HepG2 (cell line): ENCODE results near the gene CA11. TPM values are rescaled to one million over a fixed set of nuclear protein-coding genes. Genes with fewer than 3 reads are reported as not detected.

Experiments
- BORCS8-MEF2B ChIP-seq: sonication (generic); formaldehyde crosslinking; IDR thresholded peaks from 2 replicates; pipeline ENCODE4 v1.8.0; 2022; ENCODE audit warnings: mild to moderate bottlenecking, missing genetic modification reagents
- CSRNP1 ChIP-seq: sonication (generic); formaldehyde crosslinking; IDR thresholded peaks from 2 replicates; pipeline ENCODE4 v1.8.1; 2023; ENCODE audit warnings: mild to moderate bottlenecking, missing genetic modification reagents
- DMTF1 ChIP-seq: sonication (generic); formaldehyde crosslinking; IDR thresholded peaks from 2 replicates; pipeline ENCODE4 v1.4.0; 2020; ENCODE audit warnings: mild to moderate bottlenecking, missing genetic modification reagents
- HMGXB4 ChIP-seq, 2 experiments: sonication (generic) in 1 of 2; formaldehyde crosslinking in 1 of 2; IDR thresholded peaks; 2 replicates each; pipeline versions ENCODE4 v1.4.0 to v1.6.1; 2018 to 2020; ENCODE audit warnings: missing genetic modification reagents in 2 of 2, borderline replicate concordance in 1 of 2, low read depth in 1 of 2, mild to moderate bottlenecking in 1 of 2, missing biosample characterization in 1 of 2
- HOXA7 ChIP-seq: sonication (generic); formaldehyde crosslinking; IDR thresholded peaks from 2 replicates; pipeline ENCODE4 v1.8.1; 2022; ENCODE audit warnings: mild to moderate bottlenecking, missing genetic modification reagents, moderate library complexity
- KLF16 ChIP-seq, 2 experiments: sonication (generic) in 1 of 2; formaldehyde crosslinking in 1 of 2; IDR thresholded peaks; 2 replicates each; pipeline versions ENCODE4 v1.6.1 to v1.8.0; 2016 to 2023; ENCODE audit warnings: missing genetic modification reagents in 2 of 2, missing compliant biosample characterization in 1 of 2
- MLXIP ChIP-seq: sonication (generic); formaldehyde crosslinking; IDR thresholded peaks from 2 replicates; pipeline ENCODE4 v1.9.0; 2021; ENCODE audit warnings: missing genetic modification reagents, borderline replicate concordance
- NFE2 ChIP-seq: sonication (generic); formaldehyde crosslinking; IDR thresholded peaks from 2 replicates; pipeline ENCODE4 v1.4.0; 2020; ENCODE audit warnings: missing genetic modification reagents
- SP2 ChIP-seq: sonication (generic); formaldehyde crosslinking; IDR thresholded peaks from 2 replicates; pipeline ENCODE4 v1.5.1; 2020; ENCODE audit warnings: mild to moderate bottlenecking, missing genetic modification reagents
- SP5 ChIP-seq: IDR thresholded peaks from 2 replicates; pipeline ENCODE4 v1.6.1; 2016; ENCODE audit warnings: low read depth, borderline replicate concordance
- TARDBP ChIP-seq: sonication (generic); formaldehyde crosslinking; IDR thresholded peaks from 2 replicates; pipeline ENCODE4 v1.8.0; 2022; ENCODE audit warnings: mild to moderate bottlenecking, missing genetic modification reagents
- ZFY ChIP-seq: sonication (generic); formaldehyde crosslinking; IDR thresholded peaks from 2 replicates; pipeline ENCODE4 v1.4.0; 2020; ENCODE audit warnings: missing genetic modification reagents
- ZFYVE20 ChIP-seq: sonication (generic); formaldehyde crosslinking; IDR thresholded peaks from 2 replicates; pipeline ENCODE4 v1.8.0; 2023; ENCODE audit warnings: low read depth, mild to moderate bottlenecking, moderate library complexity, missing genetic modification reagents, borderline replicate concordance
- ZKSCAN1 ChIP-seq: fragments of 150-350 bp; IDR thresholded peaks from 2 replicates; pipeline ENCODE4 v1.6.1; 2014; ENCODE audit warnings: low read length
- ZNF101 ChIP-seq: sonication (generic); formaldehyde crosslinking; IDR thresholded peaks from 2 replicates; pipeline ENCODE4 v1.4.0; 2020; ENCODE audit warnings: mild to moderate bottlenecking, low read depth, missing genetic modification reagents, borderline replicate concordance
- ZNF30 ChIP-seq: sonication (generic); formaldehyde crosslinking; IDR thresholded peaks from 2 replicates; pipeline ENCODE4 v1.5.0; 2020; ENCODE audit warnings: mild to moderate bottlenecking, missing genetic modification reagents
- ZNF704 ChIP-seq: sonication (generic); formaldehyde crosslinking; IDR thresholded peaks from 2 replicates; pipeline ENCODE4 v1.8.1; 2023; ENCODE audit warnings: mild to moderate bottlenecking, inconsistent platforms, moderate library complexity, missing genetic modification reagents, borderline replicate concordance
- ZSCAN9 ChIP-seq: IDR thresholded peaks from 2 replicates; pipeline ENCODE4 v1.6.1; 2016; ENCODE audit warnings: borderline replicate concordance
- polyA plus RNA-seq, 8 experiments: library from polyadenylated mRNA; depleted of rRNA in 3 of 8; stranded (reverse) in 7 of 8; unstranded in 1 of 8; fragments of >200 nt; fragmentation: Illumina TruSeq in 4 of 8; extraction: Trizol in 4 of 8; gene quantifications; 2 replicates each; pipeline versions ENCODE4 v1.2.1 to v1.2.3, GENCODE V29; 2011 to 2016; ENCODE audit warnings: low read depth in 4 of 8, missing spikeins in 1 of 8, mixed read lengths in 1 of 8; ENCODE audit not compliant: insufficient read depth in 1 of 8
- total RNA-seq, 5 experiments: library from RNA; depleted of rRNA; stranded (reverse); fragments of >200 nt; fragmentation: Illumina TruSeq; extraction: Trizol; gene quantifications; 2 replicates each; pipeline ENCODE4 v1.2.3, GENCODE V29; 2016; ENCODE audit warnings: low read depth in 1 of 5

Gene CA11
- total and polyA plus RNA-seq, 2 of the 13 experiments (the other 11 are each of a cell fraction or from before 2014, with no cell fraction given) = 0.41 to 0.58 TPM

- TF ChIP-seq MLXIP (CRISPR knock-in tag) (no peak), ZNF30 (CRISPR knock-in tag) (no peak), DMTF1 (CRISPR knock-in tag) (no peak), SP5 (peak; percentile 81), TARDBP (peak; percentile 95), ZFYVE20 (CRISPR knock-in tag) (peak; percentile 50; the same call in 1 of the 2 replicates), NFE2 (CRISPR knock-in tag) (no peak), CSRNP1 (no peak; the same call in none of the 2 replicates), ZSCAN9 (CRISPR knock-in tag) (peak; percentile 39; the same call in 1 of the 2 replicates), BORCS8-MEF2B (CRISPR knock-in tag) (peak; percentile 52; the same call in 1 of the 2 replicates), SP2 (CRISPR knock-in tag) (peak; percentile 71; the same call in 1 of the 2 replicates), ZFY (CRISPR knock-in tag) (peak; percentile 73), ZNF704 (CRISPR knock-in tag) (no peak), HMGXB4 (CRISPR knock-in tag; IDR thresholded peaks at IDR 0.05; ENCODE audit: borderline replicate concordance in 1 of 2, low read depth in 1 of 2) (peak; percentile 86 to 95), ZKSCAN1 (0 out of 2 replicates have a peak, but pooled peaks have one; percentile 49), KLF16 (CRISPR knock-in tag; IDR thresholded peaks at IDR 0.05) (peak in 1 of 2 experiments; percentile 99; a peak in 2 of 4 replicates), HOXA7 (CRISPR knock-in tag) (no peak), ZNF101 (CRISPR knock-in tag) (peak; percentile 76; the same call in 1 of the 2 replicates)
Observed at GRCh38 chr19:48618916-48619691, 26.9 kb downstream of the CA11 start, which contains the start of the genes RPL18 and SPHK2 (continued).
